Lung (tissue), 12 donors: ENCODE results near the gene ARRB2. TPM values are rescaled to one million over a fixed set of nuclear protein-coding genes. Genes with fewer than 3 reads are reported as not detected.
A peak's percentile ranks its signal among the peaks of the same experiment; 100 is the strongest.
"Not testable (repeated sequence)": the region's sequence is repeated elsewhere in the genome, so short reads cannot be mapped to it uniquely, and the experiment has no call there.

Experiments
- ATAC-seq: fragments of 200-7000 bp; cut with Tn5 transposase; one replicate; pipeline ENCODE4 v1.9.1; 2020; ENCODE audit warnings: moderate number of reproducible peaks; ENCODE audit not compliant: insufficient read depth, low FRiP score
- DNase-seq, 3 donors: peaks; one replicate each; pipeline ENCODE4 v3.0.0-alpha.2; 2013 to 2017
- H3K27ac ChIP-seq, 2 donors: one replicate each; pipeline ENCODE4 v1.5.1; 2013; ENCODE audit warnings: mild to moderate bottlenecking in 2 of 2, moderate library complexity in 2 of 2, control low read depth in 1 of 2, inconsistent platforms in 1 of 2, low read depth in 1 of 2, low read length in 1 of 2
- H3K27me3 ChIP-seq, 3 donors: one replicate each; pipeline ENCODE4 v1.5.1; 2013; ENCODE audit warnings: low read length in 2 of 3; ENCODE audit not compliant: control insufficient read depth in 3 of 3, insufficient read depth in 3 of 3
- H3K36me3 ChIP-seq, 4 donors: one replicate each; pipeline ENCODE4 v1.5.1; 2013; ENCODE audit warnings: low read length in 4 of 4, mild to moderate bottlenecking in 1 of 4, moderate library complexity in 1 of 4; ENCODE audit not compliant: control insufficient read depth in 4 of 4, insufficient read depth in 4 of 4
- H3K4me1 ChIP-seq, 5 donors: one replicate each; pipeline ENCODE4 v1.5.1; 2013; ENCODE audit warnings: low read length in 5 of 5, mild to moderate bottlenecking in 2 of 5, moderate library complexity in 1 of 5; ENCODE audit not compliant: control insufficient read depth in 5 of 5, insufficient read depth in 5 of 5
- H3K4me3 ChIP-seq: one replicate; pipeline ENCODE4 v1.5.1; 2013; ENCODE audit warnings: mild to moderate bottlenecking, control low read depth, moderate library complexity
- H3K9ac ChIP-seq, 2 donors: one replicate each; pipeline ENCODE4 v1.5.1; 2013; ENCODE audit warnings: low read length in 2 of 2, control low read depth in 1 of 2; ENCODE audit not compliant: insufficient read depth in 1 of 2
- H3K9me3 ChIP-seq, 4 donors: one replicate each; pipeline ENCODE4 v1.5.1; 2013; ENCODE audit warnings: low read length in 3 of 4, mild to moderate bottlenecking in 1 of 4, moderate library complexity in 1 of 4; ENCODE audit not compliant: control insufficient read depth in 4 of 4, insufficient read depth in 3 of 4
- CTCF ChIP-seq: IDR thresholded peaks from 2 replicates; pipeline ENCODE4 v1.5.1; 2012; ENCODE audit warnings: mild to moderate bottlenecking; ENCODE audit errors: control extremely low read depth, extremely low read depth
- WGBS, 2 donors: extraction: QIAGEN DNeasy Blood & Tissue Kit; methylation state at CpG; one replicate each; pipeline ENCODE4 v1.1.7; 2013; 5-methylcytosine and 5-hydroxymethylcytosine counted together
- polyA plus RNA-seq, 2 donors: library from polyadenylated mRNA; stranded (reverse); fragments of 200-250 nt; gene quantifications; one replicate each; pipeline ENCODE4 v1.2.1, GENCODE V29; 2013
- total RNA-seq, 2 donors: library from RNA; depleted of rRNA in 1 of 2; stranded (reverse); fragments of >200 nt in 1 of 2; gene quantifications; one replicate each; pipeline ENCODE4 v1.2.1, GENCODE V29; 2014 to 2021
- donor health status: control.
- donor health status: control.
- donor health status: Bipolar disorder and iron deficiency.
- donor health status: healthy.
- donor health status: DM: yes; HTN: yes; CAD: no.

ARRB2 gene
- total and polyA plus RNA-seq, 4 donors, result 27.2 to 222 (median 142) TPM

GRCh38 chr17:4711661-4712181 lies 1.3 kb downstream of the ARRB2 start:
- Histone ChIP-seq H3K36me3 (peaks cover 0 to 16% (median 4%) of the 10 kb centered on the region in 4 donors), H3K27ac (peak overlapping the region in 1 of 2 donors; percentile 83), H3K9me3 (no peaks in the 10 kb centered on the region), H3K9ac (peak overlapping the region in 1 of 2 donors; percentile 32), H3K4me3 (no peak overlapping the region), H3K4me1 (peaks cover 0 to 19% (median 4%) of the 10 kb centered on the region in 5 donors), H3K27me3 (no peaks in the 10 kb centered on the region)
- WGBS, 2 donors, result 17 to 44% methylated on average over 6 of the region's 6 CpGs
- ATAC-seq (peak; percentile 2), DNase-seq (peak in 2 of 3 donors; percentile 35 to 46)
- TF ChIP-seq CTCF, result no peak

- Histone ChIP-seq H3K36me3 (peaks cover 0 to 23% (median 4%) of the 10 kb centered on the region in 4 donors), H3K9me3 (no peaks in the 10 kb centered on the region), H3K9ac (no peak overlapping the region), H3K4me3 (no peak overlapping the region), H3K4me1 (peaks cover 0 to 19% (median 4%) of the 10 kb centered on the region in 5 donors), H3K27ac (no peak overlapping the region), H3K27me3 (no peaks in the 10 kb centered on the region)
- ATAC-seq (no peak), DNase-seq (no peak)
- TF ChIP-seq CTCF, result no peak
- 74 to 79% methylated on average over 3 of the region's 3 CpGs for WGBS, 2 donors
Measured at GRCh38 chr17:4712526-4712925, 2.1 kb downstream of the ARRB2 start.

GRCh38 chr17:4714340-4715062 lies 4.1 kb downstream of the ARRB2 start:
- not testable (repeated sequence) for H3K27me3 ChIP-seq, H3K9me3 ChIP-seq, ATAC-seq, DNase-seq, H3K9ac ChIP-seq, H3K4me3 ChIP-seq
- WGBS, 2 donors, result 47 to 67% methylated on average over 6 to 9 of the region's 15 CpGs
- peak overlapping the region in 1 of 2 donors; percentile 6 for H3K27ac ChIP-seq
- peaks cover 0 to 37% (median 5%) of the 10 kb centered on the region in 4 donors for H3K36me3 ChIP-seq
- peaks cover 0 to 19% (median 4%) of the 10 kb centered on the region in 5 donors for H3K4me1 ChIP-seq

GRCh38 chr17:4715063-4715744 lies 4.8 kb downstream of the ARRB2 start:
- TF ChIP-seq CTCF, result no peak
- no peak for ATAC-seq
- Histone ChIP-seq H3K9me3 (no peaks in the 10 kb centered on the region), H3K4me1 (peaks cover 0 to 15% (median 4%) of the 10 kb centered on the region in 5 donors), H3K9ac (no peak overlapping the region), H3K36me3 (peaks cover 0 to 43% (median 5%) of the 10 kb centered on the region in 4 donors), H3K4me3 (no peak overlapping the region), H3K27me3 (no peaks in the 10 kb centered on the region), H3K27ac (peak overlapping the region in 1 of 2 donors; percentile 5)
- no peak for DNase-seq
- 44 to 59% methylated on average over 11 of the region's 11 CpGs for WGBS, 2 donors
